ENCODE results near the gene FAM20C. TPM values are rescaled to one million over a fixed set of nuclear protein-coding genes. Genes with fewer than 3 reads are reported as not detected.

The FAM20C gene
- total and polyA plus RNA-seq, 2 of the 8 experiments (the other 6 are each of a cell fraction or from before 2014, with no cell fraction given): 9.5 to 34.8 TPM

- no peak within 1 kb of the TSS for H2AFZ ChIP-seq (ENCODE audit: low read length)
- no peaks in the 10 kb centered on the region; a peak in 2 of 7 replicates for H3K4me1 ChIP-seq (replicated peaks in 1 of 4; ENCODE audit: control insufficient read depth in 3 of 4, insufficient read depth in 4 of 4, low read length in 3 of 4)
- no peak within 1 kb of the TSS for H3K23ac ChIP-seq (ENCODE audit: insufficient read length)
- WGBS, 2 experiments (ENCODE audit: extremely low coverage in 1 of 2, insufficient coverage in 1 of 2, insufficient read length in 1 of 2, insufficient replicate concordance in 2 of 2, low coverage in 1 of 2, low lambda C conversion rate in 2 of 2, missing lambda C conversion rate in 1 of 2): 45% methylated on average over 42 of the region's 79 CpGs; no CpG with 5 or more reads in 1 of the 2 experiments
- no peaks in the 10 kb centered on the region for H4K20me1 ChIP-seq (replicated peaks in 1 of 2; ENCODE audit: control insufficient read depth in 1 of 2, insufficient read depth in 2 of 2, low read length in 2 of 2)
- POLR2A ChIA-PET (ENCODE audit: partially characterized antibody): interaction anchor here (0.6 kb wide), 1 partner anchor 83 kb away, joined by 3 read pairs; no protein-coding TSS in a partner anchor
- H2BK5ac ChIP-seq (ENCODE audit: low read depth, low read length): no peak within 1 kb of the TSS
- H3K9me3 ChIP-seq (ENCODE audit: insufficient read depth in 2 of 2, low read depth in 1 of 2, low read length in 1 of 2): peaks cover 0 to 33% of the 10 kb centered on the region in 2 experiments; a peak in 2 of 4 replicates
- no peaks in the 10 kb centered on the region for H3K79me1 ChIP-seq (ENCODE audit: low read depth, low read length)
- H3K4me3 ChIP-seq (ENCODE audit: extremely low read depth in 1 of 4, insufficient read depth in 2 of 4, low read depth in 3 of 4, low read length in 4 of 4): peak within 1 kb of the TSS in 3 of 4 experiments; percentile 21 to 50 (median 23); a peak in 6 of 8 replicates
- H3K9ac ChIP-seq (replicated peaks in 1 of 4; ENCODE audit: extremely low read depth in 1 of 4, low read depth in 3 of 4, low read length in 3 of 4): no peak within 1 kb of the TSS
- DNase-seq (ENCODE audit: low read depth in 1 of 2, low spot score in 2 of 2) (peak in 1 of 2 experiments; percentile 65), FAIRE-seq (no peak)
- H3K27me3 ChIP-seq (replicated peaks in 1 of 4; ENCODE audit: control insufficient read depth in 3 of 4, extremely low read depth in 1 of 4, insufficient read depth in 3 of 4, low read length in 3 of 4): peaks cover 32 to 53% (median 43%) of the 10 kb centered on the region in 4 experiments
- H3K14ac ChIP-seq (ENCODE audit: insufficient read length): no peak within 1 kb of the TSS
- no peak within 1 kb of the TSS for H3K56ac ChIP-seq (replicated peaks; ENCODE audit: insufficient read length, low read depth, low read length)
- H3K4ac ChIP-seq (replicated peaks; ENCODE audit: insufficient read length, low read depth, low read length): no peak within 1 kb of the TSS
- no peak within 1 kb of the TSS for H4K91ac ChIP-seq (replicated peaks; ENCODE audit: insufficient read length, low read length)
- no peak within 1 kb of the TSS for H2BK12ac ChIP-seq (ENCODE audit: low read depth, low read length)
- H3K27ac ChIP-seq (ENCODE audit: low read depth, low read length): no peak within 1 kb of the TSS
- no peaks in the 10 kb centered on the region for H3K79me2 ChIP-seq (ENCODE audit: control insufficient read depth in 1 of 2, insufficient read depth in 2 of 2, low read length in 2 of 2)
- no peak within 1 kb of the TSS for H2AK5ac ChIP-seq (ENCODE audit: low read depth, low read length)
- H2BK20ac ChIP-seq (ENCODE audit: low read length): no peak within 1 kb of the TSS
- H2BK120ac ChIP-seq (replicated peaks; ENCODE audit: low read depth, low read length): no peak within 1 kb of the TSS
- no peak within 1 kb of the TSS; the same call in 1 of the 2 replicates for H4K8ac ChIP-seq (ENCODE audit: extremely low read depth, insufficient read depth, low read length)
- no peak within 1 kb of the TSS for H4K5ac ChIP-seq (ENCODE audit: insufficient read length, low read depth, low read length)
- H3K36me3 ChIP-seq (ENCODE audit: control insufficient read depth in 2 of 4, insufficient read depth in 4 of 4, low read length in 3 of 4): no peaks in the 10 kb centered on the region; a peak in 1 of 8 replicates
- peak within 1 kb of the TSS in 1 of 2 experiments; percentile 61; a peak in 3 of 4 replicates for H3K4me2 ChIP-seq (ENCODE audit: insufficient read depth in 1 of 2, low read depth in 2 of 2, low read length in 2 of 2)
- CTCF ChIA-PET (ENCODE audit: partially characterized antibody): interaction anchor here (0.9 to 1.7 kb wide), 5 partner anchors 23 to 532 kb away, joined by 3 to 7 read pairs (median 3); no protein-coding TSS in a partner anchor
- H3K18ac ChIP-seq (ENCODE audit: extremely low read depth, low read length): no peak within 1 kb of the TSS
- no peak within 1 kb of the TSS for H2BK15ac ChIP-seq (ENCODE audit: low read length)
- peak; percentile 66 for TF ChIP-seq SUZ12 (IDR thresholded peaks at IDR 0.05; ENCODE audit: low read length)
- no peak for TF ChIP-seq CHD1 (IDR thresholded peaks at IDR 0.05; ENCODE audit: low read depth, low read length)
- peak; percentile 24 for TF ChIP-seq RNF2 (IDR thresholded peaks at IDR 0.05; ENCODE audit: borderline replicate concordance, low read depth, low read length, missing control alignments, poor library complexity, severe bottlenecking)
- TF ChIP-seq E2F6 (IDR thresholded peaks at IDR 0.05): peak; percentile 56
- no peak for TF ChIP-seq ATF3 (IDR thresholded peaks at IDR 0.05; ENCODE audit: insufficient read depth, low read depth, low read length)
- TF ChIP-seq EZH2 (IDR thresholded peaks at IDR 0.05; ENCODE audit: low read depth, low read length, severe bottlenecking): peak; percentile 85
- peaks cover 10% of the 10 kb centered on the region; the same call in 1 of the 2 replicates for H3K23me2 ChIP-seq (ENCODE audit: low read depth, low read length)
Observed at GRCh38 chr7:289756-290553, 97.6 kb downstream of the FAM20C start, which contains the start of gene FOXL3. TSS of gene FOXL3 (plus strand) at chr7:290170. CDS start at chr7:290170, 0 bp downstream.
